ENCODE results near the gene PDIK1L. TPM values are rescaled to one million over a fixed set of nuclear protein-coding genes. Genes with fewer than 3 reads are reported as not detected.

PDIK1L gene
- total RNA-seq, 1 donor from 2014 or later, result 19.4 TPM

DNA sequence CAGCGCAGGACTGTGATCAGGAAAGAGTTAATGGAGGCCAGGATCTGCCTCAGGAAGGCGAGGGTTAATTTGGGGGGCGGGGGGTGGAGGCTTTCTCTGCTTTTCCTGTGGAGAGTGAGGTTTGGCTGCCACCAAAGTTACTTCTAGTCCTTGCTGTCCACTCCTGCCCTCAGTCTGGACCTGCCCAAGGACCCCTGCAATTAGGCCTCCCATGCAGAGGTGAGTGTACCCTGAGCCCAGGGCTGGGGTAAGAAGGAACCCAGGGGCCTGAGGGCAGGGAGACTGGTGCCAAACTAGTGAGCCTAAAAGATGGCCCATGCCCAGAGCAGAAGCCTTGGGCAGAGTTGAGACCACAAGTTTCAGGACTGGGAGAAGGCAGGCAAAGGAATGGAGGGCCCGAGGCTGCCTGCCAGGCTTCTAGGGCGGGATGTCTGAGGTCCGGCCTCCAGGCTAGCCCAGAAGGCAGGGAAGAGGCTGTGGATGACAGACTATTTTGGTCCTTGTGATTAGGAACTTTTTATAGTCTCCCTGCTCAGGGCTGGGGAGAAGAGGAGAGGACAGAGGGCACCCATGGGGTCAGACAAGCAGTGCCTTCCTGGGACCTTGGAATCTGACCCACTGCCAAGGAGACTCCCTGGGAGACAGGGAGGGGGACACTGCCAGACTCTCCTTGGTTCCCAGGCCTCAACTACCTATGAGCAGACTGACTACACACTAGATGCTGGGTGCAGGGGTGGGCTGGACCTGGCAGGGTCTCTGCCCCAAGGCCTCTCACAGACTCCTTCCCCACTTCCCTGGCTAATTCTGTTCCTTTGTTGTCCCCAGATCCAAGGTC, 47.5 kb downstream of the PDIK1L start, which contains the start of gene FAM110D:
TSS of gene FAM110D (plus strand) at position 172 of the 835 bp plus-strand sequence. CDS start 2,213 bp downstream, outside the sequence.
- TF ChIP-seq, protein P1, sequence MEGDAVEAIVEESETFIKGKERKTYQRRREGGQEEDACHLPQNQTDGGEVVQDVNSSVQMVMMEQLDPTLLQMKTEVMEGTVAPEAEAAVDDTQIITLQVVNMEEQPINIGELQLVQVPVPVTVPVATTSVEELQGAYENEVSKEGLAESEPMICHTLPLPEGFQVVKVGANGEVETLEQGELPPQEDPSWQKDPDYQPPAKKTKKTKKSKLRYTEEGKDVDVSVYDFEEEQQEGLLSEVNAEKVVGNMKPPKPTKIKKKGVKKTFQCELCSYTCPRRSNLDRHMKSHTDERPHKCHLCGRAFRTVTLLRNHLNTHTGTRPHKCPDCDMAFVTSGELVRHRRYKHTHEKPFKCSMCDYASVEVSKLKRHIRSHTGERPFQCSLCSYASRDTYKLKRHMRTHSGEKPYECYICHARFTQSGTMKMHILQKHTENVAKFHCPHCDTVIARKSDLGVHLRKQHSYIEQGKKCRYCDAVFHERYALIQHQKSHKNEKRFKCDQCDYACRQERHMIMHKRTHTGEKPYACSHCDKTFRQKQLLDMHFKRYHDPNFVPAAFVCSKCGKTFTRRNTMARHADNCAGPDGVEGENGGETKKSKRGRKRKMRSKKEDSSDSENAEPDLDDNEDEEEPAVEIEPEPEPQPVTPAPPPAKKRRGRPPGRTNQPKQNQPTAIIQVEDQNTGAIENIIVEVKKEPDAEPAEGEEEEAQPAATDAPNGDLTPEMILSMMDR (IDR thresholded peaks at IDR 0.05; ENCODE audit: unreplicated experiment), result no peak
- Mint-ChIP-seq H3K27ac (peak within 1 kb of the TSS; percentile 30), H3K4me1 (peaks cover 52% of the 10 kb centered on the region), H3K27me3 (ENCODE audit: low read depth) (peaks cover 6% of the 10 kb centered on the region), H3K4me3 (peak within 1 kb of the TSS; percentile 55), H3K9me3 (no peaks in the 10 kb centered on the region), H3K36me3 (no peaks in the 10 kb centered on the region)
- DNase-seq (ENCODE audit: low spot score in 2 of 2, unreplicated experiment in 2 of 2), result no peak

DNA sequence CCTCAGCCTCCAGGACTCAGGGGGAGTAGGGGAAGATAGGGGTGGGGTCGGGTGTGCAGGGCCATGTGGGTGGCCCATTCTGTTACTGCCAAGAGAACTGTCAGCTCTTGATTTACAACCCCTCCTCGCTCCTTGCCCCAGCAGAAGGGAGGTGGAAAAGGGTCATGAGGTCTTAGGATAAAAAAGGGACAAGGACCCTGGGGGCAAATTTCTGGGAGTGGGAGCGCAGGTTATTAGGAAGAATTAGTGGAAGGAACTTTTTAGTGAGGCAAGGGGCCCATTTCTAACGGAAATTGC, 48.1 kb downstream of the PDIK1L start:
- Mint-ChIP-seq H3K36me3 (no peaks in the 10 kb centered on the region), H3K27ac (peak overlapping the region; percentile 30), H3K4me3 (peak overlapping the region; percentile 55), H3K27me3 (ENCODE audit: low read depth) (peaks cover 6% of the 10 kb centered on the region), H3K9me3 (no peaks in the 10 kb centered on the region), H3K4me1 (peaks cover 52% of the 10 kb centered on the region)
- no peak for DNase-seq (ENCODE audit: low spot score in 2 of 2, unreplicated experiment in 2 of 2)
- TF ChIP-seq, protein P1 (IDR thresholded peaks at IDR 0.05; ENCODE audit: unreplicated experiment), result no peak

DNA sequence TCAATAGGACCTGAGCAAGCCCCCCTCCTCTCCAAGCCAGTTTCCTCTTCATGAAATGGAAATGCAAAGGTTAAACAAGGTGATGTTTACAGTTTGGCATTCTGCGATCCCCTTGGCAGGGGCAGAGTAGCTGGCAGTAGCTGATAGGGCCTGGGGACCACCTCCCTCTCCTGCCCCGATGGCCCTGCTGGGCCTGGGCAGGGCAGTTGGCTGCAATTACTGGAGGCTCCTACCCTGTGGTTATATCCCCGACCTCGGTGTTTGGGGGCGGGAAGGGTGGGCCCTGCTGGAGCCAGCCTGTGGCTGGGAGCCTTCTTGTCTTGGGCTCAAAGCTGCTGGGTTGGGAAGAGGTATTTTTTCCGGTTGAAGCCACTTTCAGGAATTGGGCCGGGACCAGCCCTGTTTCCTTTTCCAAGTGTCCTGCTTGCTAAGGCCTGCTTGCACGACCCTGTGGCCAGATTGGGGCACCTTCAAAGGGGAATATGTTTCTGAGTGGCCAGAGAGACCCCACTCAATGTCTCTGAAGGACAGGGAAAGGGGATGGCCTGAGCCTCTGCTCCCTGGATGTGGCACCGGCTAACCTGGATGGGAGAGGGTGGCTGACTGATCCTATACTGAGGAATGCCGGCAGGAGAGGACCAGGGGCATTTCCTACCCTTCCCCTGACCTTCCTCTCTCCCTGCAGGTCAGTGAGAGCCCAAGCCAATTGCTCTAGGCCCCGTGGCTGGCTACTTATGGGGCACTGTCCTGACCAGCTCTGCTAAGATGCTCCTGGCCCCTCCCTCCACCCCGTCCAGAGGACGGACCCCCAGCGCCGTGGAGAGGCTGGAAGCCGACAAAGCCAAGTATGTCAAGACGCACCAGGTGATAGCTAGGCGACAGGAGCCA, 49.1 kb downstream of the PDIK1L start:
- no peak overlapping the region for H3K27ac Mint-ChIP-seq
- H3K36me3 Mint-ChIP-seq, result no peaks in the 10 kb centered on the region
- peaks cover 6% of the 10 kb centered on the region for H3K27me3 Mint-ChIP-seq (ENCODE audit: low read depth)
- no peak for DNase-seq (ENCODE audit: low spot score in 2 of 2, unreplicated experiment in 2 of 2)
- TF ChIP-seq, protein P1 (IDR thresholded peaks at IDR 0.05; ENCODE audit: unreplicated experiment), result no peak
- peaks cover 43% of the 10 kb centered on the region for H3K4me1 Mint-ChIP-seq
- H3K4me3 Mint-ChIP-seq, result peak overlapping the region; percentile 59
- H3K9me3 Mint-ChIP-seq, result no peaks in the 10 kb centered on the region

DNA sequence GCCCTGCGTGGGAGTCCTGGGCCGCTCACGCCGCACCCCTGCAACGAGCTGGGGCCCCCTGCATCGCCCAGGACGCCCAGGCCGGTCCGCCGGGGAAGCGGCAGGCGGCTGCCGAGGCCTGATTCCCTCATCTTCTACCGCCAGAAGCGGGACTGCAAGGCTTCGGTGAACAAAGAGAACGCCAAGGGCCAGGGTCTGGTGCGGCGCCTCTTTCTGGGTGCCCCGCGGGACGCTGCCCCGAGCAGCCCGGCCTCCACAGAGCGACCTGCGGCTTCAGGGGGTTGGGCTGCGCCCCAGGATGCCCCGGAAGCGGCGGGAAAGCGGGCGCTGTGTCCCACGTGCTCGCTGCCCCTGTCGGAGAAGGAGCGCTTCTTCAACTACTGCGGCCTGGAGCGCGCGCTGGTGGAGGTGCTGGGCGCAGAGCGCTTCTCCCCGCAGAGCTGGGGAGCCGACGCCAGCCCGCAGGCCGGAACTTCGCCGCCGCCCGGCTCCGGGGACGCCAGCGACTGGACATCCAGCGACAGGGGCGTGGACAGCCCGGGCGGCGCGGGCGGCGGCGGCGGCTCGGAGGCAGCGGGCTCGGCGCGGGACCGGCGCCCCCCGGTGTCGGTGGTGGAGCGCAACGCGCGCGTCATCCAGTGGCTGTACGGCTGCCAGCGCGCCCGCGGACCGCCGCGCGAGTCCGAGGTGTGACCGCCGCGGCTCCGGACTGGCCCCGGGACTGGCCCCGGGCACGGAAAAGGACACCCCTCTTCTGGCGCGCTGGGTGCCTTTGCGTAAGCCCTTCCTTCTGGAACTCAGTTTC, 50.0 kb downstream of the PDIK1L start:
- H3K4me1 Mint-ChIP-seq, result peaks cover 36% of the 10 kb centered on the region
- H3K27me3 Mint-ChIP-seq (ENCODE audit: low read depth), result peaks cover 6% of the 10 kb centered on the region
- no peaks in the 10 kb centered on the region for H3K36me3 Mint-ChIP-seq
- H3K4me3 Mint-ChIP-seq, result peak overlapping the region; percentile 65
- peak in 1 of 2 experiments; percentile 71 for DNase-seq (ENCODE audit: low spot score in 2 of 2, unreplicated experiment in 2 of 2)
- peak overlapping the region; percentile 83 for H3K27ac Mint-ChIP-seq
- no peaks in the 10 kb centered on the region for H3K9me3 Mint-ChIP-seq
- TF ChIP-seq, protein P1 (IDR thresholded peaks at IDR 0.05; ENCODE audit: unreplicated experiment), result no peak

DNA sequence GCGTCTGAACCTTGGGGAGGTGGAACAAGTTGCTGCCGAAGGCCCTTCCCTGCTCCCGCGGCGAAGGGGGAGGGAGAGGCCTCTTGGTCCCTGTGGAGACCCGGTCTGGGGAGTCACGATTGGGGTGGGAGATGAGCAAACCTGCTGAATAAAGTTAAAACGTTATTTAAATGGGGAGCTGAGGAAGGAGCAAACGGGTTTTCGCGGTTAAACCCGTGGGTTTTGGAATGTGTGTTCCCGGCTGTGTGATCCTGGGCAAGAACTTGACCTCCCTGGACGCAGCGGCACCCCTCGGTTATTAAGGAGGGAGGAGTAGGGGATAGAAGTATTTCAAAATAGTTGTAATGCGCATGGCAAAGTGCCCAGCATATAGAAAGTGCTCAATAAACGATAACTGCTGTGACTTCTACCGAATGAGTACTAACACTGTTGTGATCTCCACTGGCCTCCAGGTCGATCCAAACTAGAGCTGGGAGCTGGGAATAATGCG, 50.6 kb downstream of the PDIK1L start:
- Mint-ChIP-seq H3K36me3 (no peaks in the 10 kb centered on the region), H3K4me1 (peaks cover 34% of the 10 kb centered on the region), H3K27ac (peak overlapping the region; percentile 83), H3K27me3 (ENCODE audit: low read depth) (peaks cover 6% of the 10 kb centered on the region), H3K9me3 (no peaks in the 10 kb centered on the region), H3K4me3 (peak overlapping the region; percentile 65)
- DNase-seq (ENCODE audit: low spot score in 2 of 2, unreplicated experiment in 2 of 2), result no peak
- TF ChIP-seq, protein P1 (IDR thresholded peaks at IDR 0.05; ENCODE audit: unreplicated experiment), result no peak
